ENCODE results near the gene THADA. TPM values are rescaled to one million over a fixed set of nuclear protein-coding genes. Genes with fewer than 3 reads are reported as not detected.
A peak's percentile ranks its signal among the peaks of the same experiment; 100 is the strongest.

The THADA gene
- total RNA-seq, 1 donor from 2014 or later, result 29.3 TPM

GRCh38 chr2:43513216-43513615, 82.6 kb downstream of the THADA start:
- Histone ChIP-seq H3K4me1 (no peaks in the 10 kb centered on the region), H4K20me1 (ENCODE audit: low read depth) (no peaks in the 10 kb centered on the region), H3K27me3 (no peaks in the 10 kb centered on the region), H2AFZ (replicated peaks) (no peak overlapping the region), H3K79me2 (ENCODE audit: low read depth) (no peaks in the 10 kb centered on the region), H3K9me3 (ENCODE audit: low read depth) (no peaks in the 10 kb centered on the region), H3K27ac (no peak overlapping the region), H3K4me2 (no peak overlapping the region), H3K4me3 (no peak overlapping the region), H3K36me3 (no peaks in the 10 kb centered on the region), H3K9ac (no peak overlapping the region), H3F3A (ENCODE audit: low read depth) (peaks cover 22% of the 10 kb centered on the region)
- peaks cover 7% of the 10 kb centered on the region for H3K36me3 Mint-ChIP-seq
- H3K4me1 Mint-ChIP-seq, result no peaks in the 10 kb centered on the region
- no peaks in the 10 kb centered on the region for H3K9me3 Mint-ChIP-seq
- no peak for DNase-seq (ENCODE audit: low spot score)
- H3K27ac Mint-ChIP-seq, result no peak overlapping the region
- TF ChIP-seq CTCF (IDR thresholded peaks at IDR 0.05), result no peak
- TF ChIP-seq EZH2 (IDR thresholded peaks at IDR 0.05), result no peak
- no peak for TF ChIP-seq EZH2phosphoT487 (IDR thresholded peaks at IDR 0.05)
- H3K27me3 Mint-ChIP-seq (ENCODE audit: insufficient read depth, low read depth), result no peaks in the 10 kb centered on the region
- no peak overlapping the region for H3K4me3 Mint-ChIP-seq

- H3K4me3 ChIP-seq, result no peak overlapping the region
- H3K36me3 ChIP-seq, result no peaks in the 10 kb centered on the region
- no peaks in the 10 kb centered on the region for H4K20me1 ChIP-seq (ENCODE audit: low read depth)
- DNase-seq (ENCODE audit: low spot score), result no peak
- H3K27me3 Mint-ChIP-seq (ENCODE audit: insufficient read depth, low read depth), result no peaks in the 10 kb centered on the region
- H3K9me3 Mint-ChIP-seq, result no peaks in the 10 kb centered on the region
- H2AFZ ChIP-seq (replicated peaks), result no peak overlapping the region
- peaks cover 8% of the 10 kb centered on the region for H3K4me1 Mint-ChIP-seq
- H3K79me2 ChIP-seq (ENCODE audit: low read depth), result no peaks in the 10 kb centered on the region
- H3K9me3 ChIP-seq (ENCODE audit: low read depth), result no peaks in the 10 kb centered on the region
- peaks cover 2% of the 10 kb centered on the region for H3K4me1 ChIP-seq
- no peak overlapping the region for H3K27ac ChIP-seq
- no peak overlapping the region for H3K9ac ChIP-seq
- peaks cover 8% of the 10 kb centered on the region for H3K36me3 Mint-ChIP-seq
- peaks cover 16% of the 10 kb centered on the region for H3F3A ChIP-seq (ENCODE audit: low read depth)
- no peak overlapping the region for H3K4me2 ChIP-seq
- peak overlapping the region; percentile 19 for H3K27ac Mint-ChIP-seq
- TF ChIP-seq CTCF (IDR thresholded peaks at IDR 0.05), result no peak
- no peak for TF ChIP-seq EZH2phosphoT487 (IDR thresholded peaks at IDR 0.05)
- no peak for TF ChIP-seq EZH2 (IDR thresholded peaks at IDR 0.05)
- H3K4me3 Mint-ChIP-seq, result no peak overlapping the region
- no peaks in the 10 kb centered on the region for H3K27me3 ChIP-seq
Measured at GRCh38 chr2:43511199-43511598, 84.6 kb downstream of the THADA start.

GRCh38 chr2:43509886-43510285, 86.0 kb downstream of the THADA start:
- peaks cover 18% of the 10 kb centered on the region for H3K4me1 Mint-ChIP-seq
- H3K4me3 ChIP-seq, result no peak overlapping the region

More at GRCh38 chr2:43509886-43510285, 86.0 kb downstream of the THADA start:
- Mint-ChIP-seq H3K36me3 (peaks cover 8% of the 10 kb centered on the region), H3K27ac (no peak overlapping the region), H3K27me3 (ENCODE audit: insufficient read depth, low read depth) (no peaks in the 10 kb centered on the region), H3K4me3 (no peak overlapping the region), H3K9me3 (no peaks in the 10 kb centered on the region)
- no peak overlapping the region for H2AFZ ChIP-seq (replicated peaks)
- H3K9me3 ChIP-seq (ENCODE audit: low read depth), result no peaks in the 10 kb centered on the region
- no peaks in the 10 kb centered on the region for H3K79me2 ChIP-seq (ENCODE audit: low read depth)
- peaks cover 16% of the 10 kb centered on the region for H3K4me1 ChIP-seq
- peaks cover 6% of the 10 kb centered on the region for H3F3A ChIP-seq (ENCODE audit: low read depth)
- no peaks in the 10 kb centered on the region for H3K36me3 ChIP-seq
- no peak for DNase-seq (ENCODE audit: low spot score)
- H4K20me1 ChIP-seq (ENCODE audit: low read depth), result no peaks in the 10 kb centered on the region
- TF ChIP-seq EZH2phosphoT487 (IDR thresholded peaks at IDR 0.05) (no peak), EZH2 (IDR thresholded peaks at IDR 0.05) (no peak), CTCF (IDR thresholded peaks at IDR 0.05) (no peak)
- H3K27me3 ChIP-seq, result no peaks in the 10 kb centered on the region
- H3K4me2 ChIP-seq, result no peak overlapping the region
- no peak overlapping the region for H3K9ac ChIP-seq
- H3K27ac ChIP-seq, result no peak overlapping the region

Measured in neural progenitor cell (in vitro differentiated cells).